Activated CD4-positive, alpha-beta T cell treated with anti-CD3 and anti-CD28 coated beads, Interleukin-2, amount 50 U/mL, for 1 hour (primary cell): Measurements from ENCODE around the gene KCNJ5.

Experiments used
- DNase-seq: peaks from one replicate; pipeline ENCODE4 v3.0.0-alpha.2; 2020

Gene KCNJ5

GRCh38 chr11:128890543-128891368 is at the start of gene KCNJ5:
Gene KCNJ5 (plus strand): TSS chr11:128891356. CDS start chr11:128911274, 19,918 bp downstream.
- no peak for DNase-seq

GRCh38 chr11:128841461-128842072 is 49.6 kb upstream of the KCNJ5 start:
- DNase-seq = no peak

- no peak for DNase-seq
These were observed 47.9 kb upstream of the KCNJ5 start for GRCh38 chr11:128843198-128843785.

- no peak for DNase-seq
These were observed 45.8 kb upstream of the KCNJ5 start for GRCh38 chr11:128845334-128845780.

- no peak for DNase-seq
These were observed 44.2 kb upstream of the KCNJ5 start for GRCh38 chr11:128846985-128847384.

GRCh38 chr11:128848815-128849455 is 42.2 kb upstream of the KCNJ5 start:
- peak; percentile 68 for DNase-seq

- no peak for DNase-seq
These were observed 38.7 kb upstream of the KCNJ5 start for GRCh38 chr11:128852327-128853023.

- DNase-seq = no peak
These were observed 37.6 kb upstream of the KCNJ5 start for GRCh38 chr11:128853559-128853958.

- no peak for DNase-seq
These were observed 36.3 kb upstream of the KCNJ5 start for GRCh38 chr11:128854841-128855240.

GRCh38 chr11:128856241-128856640 is 34.9 kb upstream of the KCNJ5 start:
- no peak for DNase-seq

GRCh38 chr11:128857341-128857740 is 33.8 kb upstream of the KCNJ5 start:
- DNase-seq = no peak

GRCh38 chr11:128859563-128860441 is 31.4 kb upstream of the KCNJ5 start:
- peak; percentile 78 for DNase-seq

GRCh38 chr11:128860571-128861361 is 30.4 kb upstream of the KCNJ5 start:
- no peak for DNase-seq

- DNase-seq = no peak
These were observed 28.8 kb upstream of the KCNJ5 start for GRCh38 chr11:128862406-128862805.

GRCh38 chr11:128862908-128863660 is 28.1 kb upstream of the KCNJ5 start:
- DNase-seq = no peak

GRCh38 chr11:128865490-128865889 is 25.7 kb upstream of the KCNJ5 start:
- no peak for DNase-seq

- no peak for DNase-seq
These were observed 23.9 kb upstream of the KCNJ5 start, which contains the start of gene KCNJ1 for GRCh38 chr11:128867277-128867676. Gene KCNJ1 (minus strand): TSS chr11:128867296. CDS start chr11:128840243, 27,053 bp downstream.

GRCh38 chr11:128868841-128869671 is 22.1 kb upstream of the KCNJ5 start:
- no peak for DNase-seq

- DNase-seq = no peak
These were observed 20.0 kb upstream of the KCNJ5 start for GRCh38 chr11:128871168-128871610.
